OCI-LY7 (cell line): ENCODE data around the gene RCOR1. TPM values are rescaled to one million over a fixed set of nuclear protein-coding genes. Genes with fewer than 3 reads are reported as not detected.

Experiments used
- BruUV-seq: library from RNA; stranded (reverse); fragments of 400-500 nt; replicated peaks from 2 replicates; lab custom pipeline; 2021; lab: Mats Ljungman, UMichigan
- CTCF ChIA-PET: fragments of 300-600 bp; sonication (Branson Sonifier 250); formaldehyde crosslinking; loops from one replicate; lab custom pipeline; 2022; ENCODE audit warnings: antibody characterized with exemption; ENCODE audit not compliant: unreplicated experiment; lab: Charles Lee
- POLR2A ChIA-PET: fragments of 300-600 bp; sonication (Branson Sonifier 250); formaldehyde crosslinking; loops from one replicate; lab custom pipeline; 2022; ENCODE audit warnings: antibody characterized with exemption; lab: Charles Lee
- DNase-seq: peaks from one replicate; pipeline ENCODE4 v3.0.0-alpha.2; 2015; ENCODE audit warnings: low spot score
- H2AFZ ChIP-seq: fragments of 200-600 bp; sonication (generic), shearing (Covaris generic); 2 replicates; pipeline ENCODE4 v1.6.1; 2014; ENCODE audit warnings: mild to moderate bottlenecking, antibody characterized with exemption, low read length, moderate library complexity
- H3K27ac ChIP-seq: fragments of 200-600 bp; sonication (generic); 2 replicates; pipeline ENCODE4 v1.5.1; 2014; ENCODE audit warnings: mixed run types, low read depth, mild to moderate bottlenecking, moderate library complexity, low read length, inconsistent platforms; ENCODE audit not compliant: poor library complexity, severe bottlenecking
- H3K36me3 ChIP-seq: fragments of 200-600 bp; sonication (generic); 2 replicates; pipeline ENCODE4 v1.6.1; 2014; ENCODE audit warnings: mild to moderate bottlenecking, antibody characterized with exemption, low read length, moderate library complexity, mixed read lengths; ENCODE audit not compliant: insufficient read depth
- H3K4me1 ChIP-seq: fragments of 200-600 bp; sonication (generic); 2 replicates; pipeline ENCODE4 v1.5.1; 2014; ENCODE audit warnings: mild to moderate bottlenecking, low read length; ENCODE audit not compliant: insufficient read depth, poor library complexity, severe bottlenecking
- H3K4me2 ChIP-seq: fragments of 200-600 bp; sonication (generic); 2 replicates; pipeline ENCODE4 v1.6.1; 2014; ENCODE audit warnings: mild to moderate bottlenecking, low read length
- H3K4me3 ChIP-seq: fragments of 200-600 bp; sonication (generic); 2 replicates; pipeline ENCODE4 v1.5.1; 2014; ENCODE audit warnings: mild to moderate bottlenecking, low read depth, low read length; ENCODE audit not compliant: poor library complexity, severe bottlenecking
- H3K79me2 ChIP-seq: fragments of 200-600 bp; sonication (generic); 2 replicates; pipeline ENCODE4 v1.6.1; 2016; ENCODE audit warnings: low read depth, mild to moderate bottlenecking, low read length, moderate library complexity, mixed read lengths; ENCODE audit not compliant: insufficient read depth
- H3K9me2 ChIP-seq: fragments of 200-600 bp; sonication (generic); 2 replicates; pipeline ENCODE4 v1.6.1; 2016; ENCODE audit warnings: mild to moderate bottlenecking, low read length, mixed read lengths; ENCODE audit not compliant: insufficient read depth
- H3K9me3 ChIP-seq: fragments of 200-600 bp; sonication (generic); 2 replicates; pipeline ENCODE4 v1.6.1; 2014; ENCODE audit warnings: mild to moderate bottlenecking, mixed run types, low read length, mixed read lengths
- H4K20me1 ChIP-seq: fragments of 200-600 bp; sonication (generic); 2 replicates; pipeline ENCODE4 v1.6.1; 2014; ENCODE audit warnings: mild to moderate bottlenecking, antibody characterized with exemption, low read length, moderate library complexity, mixed read lengths; ENCODE audit not compliant: insufficient read depth
- EZH2phosphoT487 ChIP-seq: fragments of 200-600 bp; sonication (generic); IDR thresholded peaks from 2 replicates; pipeline ENCODE4 v1.6.1; 2018; ENCODE audit warnings: low read depth, borderline replicate concordance, mild to moderate bottlenecking, mixed run types, antibody characterized with exemption, low read length, moderate library complexity, mixed read lengths
- intact Hi-C: fragments of 100-400 bp; cut with micrococcal nuclease; formaldehyde crosslinking; loops from one replicate; pipeline ENCODE4 v1.10.0; 2022; ENCODE audit not compliant: unreplicated experiment
- small RNA-seq: library from RNA; depleted of rRNA; stranded (forward); fragments of <200 nt; gene quantifications from one replicate; pipeline ENCODE3, GENCODE V24; 2014
- total RNA-seq, 2 experiments: library from RNA; depleted of rRNA in 1 of 2; stranded (reverse); fragments of >200 nt in 1 of 2; shearing (Covaris generic) in 1 of 2; gene quantifications; 2 replicates each; pipeline ENCODE4 v1.2.3, GENCODE V29; 2014 to 2022
- TF ChIP-seq, protein P1 (sequence below): fragments of 200-600 bp; sonication (generic); conservative IDR thresholded peaks from 2 replicates; pipeline ENCODE4 v1.5.1; 2014; ENCODE audit warnings: mild to moderate bottlenecking, antibody characterized with exemption, low read length, moderate library complexity, mixed read lengths

Gene RCOR1
- total RNA-seq, 2 experiments from 2014 or later = 12.1 to 30.2 TPM

DNA sequence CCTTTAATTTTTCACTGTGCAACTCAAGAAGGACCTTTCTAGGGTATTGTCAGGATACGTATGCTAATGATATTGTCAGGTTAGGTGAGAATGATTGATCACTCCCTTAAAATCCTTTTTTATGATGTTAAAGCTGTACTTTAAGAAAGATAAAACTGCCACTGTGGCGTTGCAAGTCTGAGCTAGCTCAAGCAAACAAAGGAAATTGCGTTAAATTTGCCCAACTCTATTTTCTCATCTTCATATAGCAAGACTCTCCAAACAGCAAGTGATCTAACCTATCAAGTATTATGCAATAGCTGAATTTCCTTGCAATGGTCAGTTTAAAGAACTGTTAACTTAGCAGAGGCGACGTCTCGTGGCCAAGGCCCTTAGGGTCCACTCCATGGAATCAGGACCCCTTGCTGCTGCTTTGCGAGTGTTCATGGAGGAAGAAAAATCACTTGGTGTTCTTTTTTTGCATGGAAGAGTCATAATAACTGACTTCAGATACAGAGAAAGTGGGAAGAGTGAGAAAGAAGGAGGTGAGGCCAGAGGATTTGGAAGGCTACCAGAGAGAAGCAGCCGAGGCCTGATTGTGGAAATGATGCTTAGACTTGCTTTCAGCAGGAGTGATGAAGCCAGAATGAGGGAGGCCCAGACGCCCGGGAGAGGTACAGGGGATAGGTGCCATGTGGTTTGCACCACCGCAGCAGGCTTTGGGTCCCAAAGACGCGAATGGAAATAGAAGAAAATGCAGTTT, 187.3 kb downstream of the RCOR1 start:
- no peak overlapping the region for H3K27ac ChIP-seq
- H3K36me3 ChIP-seq = no peaks in the 10 kb centered on the region
- intact Hi-C loops = no loop called here
- no peak overlapping the region for H2AFZ ChIP-seq
- CTCF ChIA-PET = no interaction called here
- no peak overlapping the region for H3K4me3 ChIP-seq
- peaks cover 7% of the 10 kb centered on the region for H3K4me1 ChIP-seq
- H4K20me1 ChIP-seq = no peaks in the 10 kb centered on the region
- H3K4me2 ChIP-seq = no peak overlapping the region
- TF ChIP-seq, protein P1, sequence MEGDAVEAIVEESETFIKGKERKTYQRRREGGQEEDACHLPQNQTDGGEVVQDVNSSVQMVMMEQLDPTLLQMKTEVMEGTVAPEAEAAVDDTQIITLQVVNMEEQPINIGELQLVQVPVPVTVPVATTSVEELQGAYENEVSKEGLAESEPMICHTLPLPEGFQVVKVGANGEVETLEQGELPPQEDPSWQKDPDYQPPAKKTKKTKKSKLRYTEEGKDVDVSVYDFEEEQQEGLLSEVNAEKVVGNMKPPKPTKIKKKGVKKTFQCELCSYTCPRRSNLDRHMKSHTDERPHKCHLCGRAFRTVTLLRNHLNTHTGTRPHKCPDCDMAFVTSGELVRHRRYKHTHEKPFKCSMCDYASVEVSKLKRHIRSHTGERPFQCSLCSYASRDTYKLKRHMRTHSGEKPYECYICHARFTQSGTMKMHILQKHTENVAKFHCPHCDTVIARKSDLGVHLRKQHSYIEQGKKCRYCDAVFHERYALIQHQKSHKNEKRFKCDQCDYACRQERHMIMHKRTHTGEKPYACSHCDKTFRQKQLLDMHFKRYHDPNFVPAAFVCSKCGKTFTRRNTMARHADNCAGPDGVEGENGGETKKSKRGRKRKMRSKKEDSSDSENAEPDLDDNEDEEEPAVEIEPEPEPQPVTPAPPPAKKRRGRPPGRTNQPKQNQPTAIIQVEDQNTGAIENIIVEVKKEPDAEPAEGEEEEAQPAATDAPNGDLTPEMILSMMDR = no peak
- no peak for TF ChIP-seq EZH2phosphoT487
- H3K9me2 ChIP-seq = no peaks in the 10 kb centered on the region
- no peaks in the 10 kb centered on the region for H3K9me3 ChIP-seq
- H3K79me2 ChIP-seq = no peaks in the 10 kb centered on the region
- POLR2A ChIA-PET = no interaction called here
- BruUV-seq = no TSS peak
- DNase-seq = no peak

Small RNA genes within 50 kb of the gene (small RNA-seq; reads per million reads assigned to genes)
- gene RF00019 = not detected
- gene RN7SL546P = not detected

Other genes starting within 250 kb of the RCOR1 start
- gene CINP, start 229.8 kb upstream of the RCOR1 start, total RNA-seq (2014; rRNA removed; shearing (Covaris generic)) = 28.2 and 37.7 TPM in 2 replicates
- gene CINP, start 229.8 kb upstream of the RCOR1 start, total RNA-seq (2022) = 29.8 and 34.9 TPM in 2 replicates
- 5.3 and 6.8 TPM in 2 replicates for gene TECPR2, start 229.7 kb upstream of the RCOR1 start, total RNA-seq (2014; rRNA removed; shearing (Covaris generic))
- gene TECPR2, start 229.7 kb upstream of the RCOR1 start, total RNA-seq (2022) = 9.5 and 12.7 TPM in 2 replicates
- gene ANKRD9, start 82.9 kb upstream of the RCOR1 start, total RNA-seq (2014; rRNA removed; shearing (Covaris generic)) = 1.1 and 1.2 TPM in 2 replicates
- gene ANKRD9, start 82.9 kb upstream of the RCOR1 start, total RNA-seq (2022) = 1.5 and 1.9 TPM in 2 replicates
- gene TRAF3, start 184.8 kb downstream of the RCOR1 start, total RNA-seq (2014; rRNA removed; shearing (Covaris generic)) = 0.59 and 0.82 TPM in 2 replicates
- 1.5 and 2.9 TPM in 2 replicates for gene TRAF3, start 184.8 kb downstream of the RCOR1 start, total RNA-seq (2022)